Measurements from ENCODE around the gene COX10. TPM values are rescaled to one million over a fixed set of nuclear protein-coding genes. Genes with fewer than 3 reads are reported as not detected.

Gene COX10
- total RNA-seq, 1 donor from 2014 or later, result 11.8 TPM

DNA sequence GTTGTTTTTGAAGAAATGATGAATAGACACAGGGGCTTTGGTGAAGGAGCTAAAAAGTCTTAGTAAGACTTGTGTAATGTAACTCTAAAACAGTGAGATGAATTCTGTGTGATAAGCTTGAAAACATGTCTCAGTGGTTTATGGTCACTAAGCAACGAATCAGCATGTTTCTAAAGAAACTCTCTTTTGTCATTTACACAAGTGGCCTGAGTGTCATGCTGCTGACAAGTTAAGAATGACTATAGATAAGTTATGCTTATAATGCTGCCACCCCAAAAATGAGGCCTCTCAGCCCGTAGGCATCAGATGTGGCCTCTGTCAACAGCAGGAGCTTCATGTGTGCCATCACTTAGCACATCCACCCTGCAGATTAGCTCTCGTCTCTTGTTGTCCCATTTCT, 8.7 kb downstream of the COX10 start:
- no peaks in the 10 kb centered on the region for H3K27me3 ChIP-seq (ENCODE audit: control insufficient read depth, insufficient read depth, low read length)
- no peak for FAIRE-seq
- no peak overlapping the region for H3K4me3 ChIP-seq (ENCODE audit: low read depth, low read length)
- DNase-seq (ENCODE audit: low read depth), result no peak
- TF ChIP-seq CTCF (IDR thresholded peaks at IDR 0.05; ENCODE audit: insufficient read depth, low read length, severe bottlenecking), result no peak
- H3K36me3 ChIP-seq (ENCODE audit: control insufficient read depth, insufficient read depth, low read length), result peaks cover 4% of the 10 kb centered on the region

DNA sequence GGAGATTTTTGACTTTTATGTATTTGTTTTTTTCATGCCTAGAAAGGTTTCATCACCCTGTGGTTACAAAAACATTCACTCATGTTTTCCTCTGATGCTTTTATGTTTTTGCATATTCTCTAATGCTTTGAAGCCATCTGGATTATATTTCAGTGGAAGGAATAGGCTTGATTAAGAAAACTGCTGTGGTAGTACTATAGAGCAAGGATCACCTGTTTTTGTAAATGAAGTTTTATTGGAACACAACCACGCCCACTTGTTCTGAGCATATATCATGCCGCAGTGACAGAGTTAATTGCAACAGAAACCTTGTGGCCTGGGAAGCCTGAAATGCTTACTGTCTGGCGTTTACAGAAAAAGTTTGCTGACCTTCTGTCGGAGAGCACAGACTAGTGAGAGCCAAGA, 11.5 kb downstream of the COX10 start:
- TF ChIP-seq CTCF (IDR thresholded peaks at IDR 0.05; ENCODE audit: insufficient read depth, low read length, severe bottlenecking), result no peak
- Histone ChIP-seq H3K4me3 (ENCODE audit: low read depth, low read length) (no peak overlapping the region), H3K27me3 (ENCODE audit: control insufficient read depth, insufficient read depth, low read length) (no peaks in the 10 kb centered on the region), H3K36me3 (ENCODE audit: control insufficient read depth, insufficient read depth, low read length) (peaks cover 3% of the 10 kb centered on the region)
- FAIRE-seq, result no peak
- DNase-seq (ENCODE audit: low read depth), result no peak

GRCh38 chr17:14082848-14083247, 13.5 kb downstream of the COX10 start:
- TF ChIP-seq CTCF (IDR thresholded peaks at IDR 0.05; ENCODE audit: insufficient read depth, low read length, severe bottlenecking), result no peak
- Histone ChIP-seq H3K27me3 (ENCODE audit: control insufficient read depth, insufficient read depth, low read length) (no peaks in the 10 kb centered on the region), H3K36me3 (ENCODE audit: control insufficient read depth, insufficient read depth, low read length) (no peaks in the 10 kb centered on the region), H3K4me3 (ENCODE audit: low read depth, low read length) (no peak overlapping the region)
- FAIRE-seq (no peak), DNase-seq (ENCODE audit: low read depth) (no peak)

DNA sequence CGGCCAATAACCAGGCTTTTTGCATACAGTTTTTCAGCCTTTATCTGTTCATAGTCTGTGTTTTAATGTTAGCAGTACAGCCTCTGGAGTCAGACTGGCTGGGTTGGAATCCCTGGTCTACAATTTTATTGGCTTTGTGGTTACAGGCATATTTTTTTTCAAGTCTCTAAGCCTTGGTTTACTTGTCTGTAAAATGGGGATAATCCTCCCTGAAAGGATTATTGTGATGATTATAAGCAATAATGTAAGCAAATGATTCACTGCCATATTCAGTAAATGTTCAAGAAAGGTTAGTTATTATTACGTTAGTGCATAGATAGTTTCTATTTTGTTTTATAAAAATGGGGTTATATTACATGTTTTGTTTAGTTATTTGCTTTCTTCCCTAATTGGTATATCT, 15.7 kb downstream of the COX10 start:
- H3K4me3 ChIP-seq (ENCODE audit: low read depth, low read length), result no peak overlapping the region
- TF ChIP-seq CTCF (IDR thresholded peaks at IDR 0.05; ENCODE audit: insufficient read depth, low read length, severe bottlenecking), result no peak
- no peaks in the 10 kb centered on the region for H3K36me3 ChIP-seq (ENCODE audit: control insufficient read depth, insufficient read depth, low read length)
- DNase-seq (ENCODE audit: low read depth) (no peak), FAIRE-seq (no peak)
- H3K27me3 ChIP-seq (ENCODE audit: control insufficient read depth, insufficient read depth, low read length), result no peaks in the 10 kb centered on the region

DNA sequence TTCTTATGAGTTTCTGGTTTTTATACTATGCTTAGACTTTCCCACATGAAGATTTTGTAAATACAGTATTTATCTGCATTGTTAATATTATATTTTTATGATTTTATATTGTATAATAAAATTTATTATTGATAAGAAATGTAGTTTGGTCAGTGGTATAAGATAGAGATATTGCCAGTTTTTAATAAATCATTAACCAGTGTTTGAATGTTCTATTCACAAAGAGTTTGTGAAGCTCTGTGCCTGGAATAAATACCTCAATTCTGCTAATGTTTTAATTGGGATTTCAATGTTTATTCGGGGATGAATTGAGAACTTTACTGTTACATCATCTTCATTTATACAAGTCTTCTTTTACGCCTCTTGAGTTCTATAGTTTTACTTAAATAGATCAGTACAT, 16.9 kb downstream of the COX10 start:
- FAIRE-seq (no peak), DNase-seq (ENCODE audit: low read depth) (no peak)
- no peaks in the 10 kb centered on the region for H3K27me3 ChIP-seq (ENCODE audit: control insufficient read depth, insufficient read depth, low read length)
- no peak for TF ChIP-seq CTCF (IDR thresholded peaks at IDR 0.05; ENCODE audit: insufficient read depth, low read length, severe bottlenecking)
- no peaks in the 10 kb centered on the region for H3K36me3 ChIP-seq (ENCODE audit: control insufficient read depth, insufficient read depth, low read length)
- H3K4me3 ChIP-seq (ENCODE audit: low read depth, low read length), result no peak overlapping the region

- DNase-seq (ENCODE audit: low read depth), result no peak
- Histone ChIP-seq H3K36me3 (ENCODE audit: control insufficient read depth, insufficient read depth, low read length) (no peaks in the 10 kb centered on the region), H3K27me3 (ENCODE audit: control insufficient read depth, insufficient read depth, low read length) (no peaks in the 10 kb centered on the region), H3K4me3 (ENCODE audit: low read depth, low read length) (no peak overlapping the region)
- FAIRE-seq, result no peak
- TF ChIP-seq CTCF (IDR thresholded peaks at IDR 0.05; ENCODE audit: insufficient read depth, low read length, severe bottlenecking), result no peak
Measured at GRCh38 chr17:14089179-14089578, 19.9 kb downstream of the COX10 start.

Measured in bronchial epithelial cell (primary cell).